ENCODE data around the gene PPIF. TPM values are rescaled to one million over a fixed set of nuclear protein-coding genes. Genes with fewer than 3 reads are reported as not detected.

The PPIF gene
- total and polyA plus RNA-seq, 2 donors (not counting 3 experiments of a cell fraction or from before 2014, with no cell fraction given): 50.7 to 51.2 TPM

DNA sequence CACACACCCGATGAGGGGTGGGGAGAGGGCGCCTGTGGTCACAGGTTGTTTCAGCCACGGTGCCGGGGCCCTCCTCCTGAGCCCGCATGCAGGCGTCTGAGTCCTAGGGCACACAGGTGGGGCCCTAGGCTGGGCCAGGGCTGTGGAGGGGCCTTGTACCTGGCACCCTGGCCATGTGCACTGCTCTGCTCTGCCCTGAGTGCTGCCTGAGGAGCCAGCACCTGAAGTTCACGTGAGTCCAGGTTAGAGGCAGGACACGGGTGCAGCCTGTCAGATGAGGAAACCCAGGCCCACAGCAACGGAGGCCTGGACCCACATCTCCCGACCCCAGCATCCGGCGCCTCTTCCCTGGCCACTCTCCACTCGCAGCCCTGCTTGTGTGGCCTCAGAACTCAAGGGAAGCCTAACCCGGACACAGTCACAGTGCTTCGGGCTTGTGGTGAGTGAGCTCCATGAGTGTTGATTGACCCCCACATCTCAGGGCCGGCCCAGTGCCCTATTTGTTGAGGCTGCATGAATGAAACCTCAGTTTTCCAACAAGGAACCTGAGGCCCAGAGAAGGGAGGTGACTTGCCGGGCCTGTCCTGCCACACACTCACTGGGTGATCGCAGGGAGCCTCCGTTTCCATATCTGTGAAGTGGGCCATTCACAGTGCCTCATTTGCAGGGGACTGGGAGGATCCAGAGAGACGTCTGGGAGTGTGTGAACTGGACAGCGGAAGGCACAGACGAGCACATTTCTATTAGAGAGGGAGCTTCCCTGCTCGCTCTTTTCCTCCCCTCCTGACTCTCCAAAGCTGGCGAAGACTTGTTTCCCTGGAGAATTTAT, 39.6 kb downstream of the PPIF start:
- intact Hi-C loops (cut with micrococcal nuclease): no loop called here
- Histone ChIP-seq H2AFZ (ENCODE audit: low read depth, low read length) (no peak overlapping the region), H3K27me3 (ENCODE audit: control insufficient read depth in 2 of 2, insufficient read depth in 2 of 2, low read length in 2 of 2) (no peaks in the 10 kb centered on the region), H4K20me1 (replicated peaks; ENCODE audit: control insufficient read depth, extremely low read depth, insufficient read depth, low read length) (no peaks in the 10 kb centered on the region), H3K27ac (ENCODE audit: insufficient read depth, low read depth, low read length) (no peak overlapping the region), H3K36me3 (ENCODE audit: control insufficient read depth in 2 of 2, extremely low read depth in 1 of 2, insufficient read depth in 2 of 2, low read length in 2 of 2) (no peaks in the 10 kb centered on the region), H3K9me1 (replicated peaks; ENCODE audit: control insufficient read depth, extremely low read depth, insufficient read depth, low read length) (no peaks in the 10 kb centered on the region), H3K4me2 (ENCODE audit: insufficient read depth, low read length) (no peak overlapping the region), H3K9me3 (replicated peaks; ENCODE audit: control insufficient read depth, insufficient read depth, low read length) (no peaks in the 10 kb centered on the region), H3K79me2 (ENCODE audit: control insufficient read depth, insufficient read depth, low read length) (no peaks in the 10 kb centered on the region), H3K9ac (replicated peaks; ENCODE audit: extremely low read depth, insufficient read depth, low read length) (no peak overlapping the region), H3K4me3 (replicated peaks in 1 of 3; ENCODE audit: insufficient read depth in 1 of 3, low read depth in 1 of 3, low read length in 3 of 3) (no peak overlapping the region), H3K4me1 (ENCODE audit: control insufficient read depth, extremely low read depth, insufficient read depth, low read length) (no peaks in the 10 kb centered on the region)
- BruUV-seq (replicated peaks): no TSS peak
- no peak for TF ChIP-seq GATA2 (IDR thresholded peaks at IDR 0.05; ENCODE audit: insufficient read depth, insufficient read length, low read depth, low read length)
- no peak for TF ChIP-seq FOS (IDR thresholded peaks at IDR 0.05; ENCODE audit: borderline replicate concordance, insufficient read depth, low read length)
- no peak for TF ChIP-seq POLR2AphosphoS5 (IDR thresholded peaks at IDR 0.05; ENCODE audit: insufficient read depth, low read depth, low read length)
- no peak for TF ChIP-seq CTCF (IDR thresholded peaks at IDR 0.05; ENCODE audit: extremely low read depth in 1 of 2, insufficient read depth in 1 of 2, low read depth in 1 of 2, low read length in 2 of 2)
- no peak for TF ChIP-seq MYC (IDR thresholded peaks at IDR 0.05; ENCODE audit: low read depth, low read length)
- no peak for TF ChIP-seq JUN (IDR thresholded peaks at IDR 0.05; ENCODE audit: borderline replicate concordance, insufficient read depth, insufficient read length, low read depth)
- TF ChIP-seq EZH2 (IDR thresholded peaks at IDR 0.05; ENCODE audit: borderline replicate concordance, low read depth, low read length, severe bottlenecking): no peak
- no peak for TF ChIP-seq MAX (IDR thresholded peaks at IDR 0.05; ENCODE audit: insufficient read depth, insufficient read length)
- no peak for TF ChIP-seq POLR2A (IDR thresholded peaks at IDR 0.05; ENCODE audit: low read depth, low read length)
- DNase-seq (ENCODE audit: low read depth, low spot score): no peak
- ChIA-PET POLR2A (no interaction called here), CTCF (interaction anchor here (0.8 to 1.5 kb wide), 2 partner anchors 12 to 81 kb away, joined by 5 to 6 read pairs; no protein-coding TSS in a partner anchor)
- dilution Hi-C loops (cut with MboI; ENCODE audit: extremely low pct_ligation_motif_present, low sequenced_read_pairs): no loop called here
- no peak for FAIRE-seq
